Keratinocyte (primary cell): ENCODE data around the gene PAIP2B.

Experiments
- EZH2 ChIP-seq: IDR thresholded peaks from one replicate; pipeline ENCODE4 v1.6.1; 2012; ENCODE audit warnings: inconsistent platforms, mild to moderate bottlenecking, low read length, moderate library complexity
- TF ChIP-seq, protein P1 (sequence below), 3 experiments: IDR thresholded peaks in 1 of 3; conservative IDR thresholded peaks in 1 of 3; optimal IDR thresholded peaks in 1 of 3; 2 replicates in 2 of 3; 3 replicates in 1 of 3; pipeline versions ENCODE3 to v1.5.1; 2011; ENCODE audit warnings: low read length in 3 of 3, mild to moderate bottlenecking in 3 of 3, moderate library complexity in 2 of 3, control low read depth in 1 of 3, inconsistent platforms in 1 of 3; ENCODE audit not compliant: insufficient read depth in 2 of 3; ENCODE audit errors: extremely low read depth in 1 of 3

- TF ChIP-seq, protein P1, sequence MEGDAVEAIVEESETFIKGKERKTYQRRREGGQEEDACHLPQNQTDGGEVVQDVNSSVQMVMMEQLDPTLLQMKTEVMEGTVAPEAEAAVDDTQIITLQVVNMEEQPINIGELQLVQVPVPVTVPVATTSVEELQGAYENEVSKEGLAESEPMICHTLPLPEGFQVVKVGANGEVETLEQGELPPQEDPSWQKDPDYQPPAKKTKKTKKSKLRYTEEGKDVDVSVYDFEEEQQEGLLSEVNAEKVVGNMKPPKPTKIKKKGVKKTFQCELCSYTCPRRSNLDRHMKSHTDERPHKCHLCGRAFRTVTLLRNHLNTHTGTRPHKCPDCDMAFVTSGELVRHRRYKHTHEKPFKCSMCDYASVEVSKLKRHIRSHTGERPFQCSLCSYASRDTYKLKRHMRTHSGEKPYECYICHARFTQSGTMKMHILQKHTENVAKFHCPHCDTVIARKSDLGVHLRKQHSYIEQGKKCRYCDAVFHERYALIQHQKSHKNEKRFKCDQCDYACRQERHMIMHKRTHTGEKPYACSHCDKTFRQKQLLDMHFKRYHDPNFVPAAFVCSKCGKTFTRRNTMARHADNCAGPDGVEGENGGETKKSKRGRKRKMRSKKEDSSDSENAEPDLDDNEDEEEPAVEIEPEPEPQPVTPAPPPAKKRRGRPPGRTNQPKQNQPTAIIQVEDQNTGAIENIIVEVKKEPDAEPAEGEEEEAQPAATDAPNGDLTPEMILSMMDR (optimal IDR thresholded peaks at IDR 0.05 in 1 of 3, IDR thresholded peaks at IDR 0.05 in 1 of 3, conservative IDR thresholded peaks at IDR 0.05 in 1 of 3; ENCODE audit: extremely low read depth in 1 of 3, insufficient read depth in 2 of 3, low read length in 3 of 3) = no peak
- no peak for TF ChIP-seq EZH2
These were observed 93.3 kb downstream of the PAIP2B start for GRCh38 chr2:71133603-71134002.
